SIG-M5 (cell line): ENCODE results near the gene DBNL.
A peak's percentile ranks its signal among the peaks of the same experiment; 100 is the strongest.

Experiments used
- DNase-seq: peaks from one replicate; lab custom pipeline; 2025; lab: John Stamatoyannopoulos, UW

Gene DBNL

DNA sequence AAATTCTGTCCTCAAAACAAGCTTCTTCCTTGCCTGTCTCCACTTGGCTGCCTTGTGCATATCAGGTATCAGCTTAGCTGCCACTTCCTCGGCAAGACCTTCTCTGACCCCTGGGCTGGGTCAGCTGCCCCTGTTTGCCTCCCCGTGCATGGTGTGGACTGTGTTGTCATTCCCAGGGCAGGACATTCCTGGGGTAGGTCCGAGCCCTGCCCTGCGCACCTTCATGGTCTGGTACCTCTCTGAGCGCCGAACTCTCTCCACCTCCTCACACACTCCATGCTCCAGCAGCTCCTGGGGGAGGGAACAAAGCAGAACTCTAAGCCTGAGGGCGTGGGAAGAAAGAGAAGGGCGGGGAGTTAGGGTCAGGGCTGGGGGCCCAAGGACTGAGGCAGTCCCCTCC, 34.0 kb downstream of the DBNL start:
- DNase-seq = no peak

DNA sequence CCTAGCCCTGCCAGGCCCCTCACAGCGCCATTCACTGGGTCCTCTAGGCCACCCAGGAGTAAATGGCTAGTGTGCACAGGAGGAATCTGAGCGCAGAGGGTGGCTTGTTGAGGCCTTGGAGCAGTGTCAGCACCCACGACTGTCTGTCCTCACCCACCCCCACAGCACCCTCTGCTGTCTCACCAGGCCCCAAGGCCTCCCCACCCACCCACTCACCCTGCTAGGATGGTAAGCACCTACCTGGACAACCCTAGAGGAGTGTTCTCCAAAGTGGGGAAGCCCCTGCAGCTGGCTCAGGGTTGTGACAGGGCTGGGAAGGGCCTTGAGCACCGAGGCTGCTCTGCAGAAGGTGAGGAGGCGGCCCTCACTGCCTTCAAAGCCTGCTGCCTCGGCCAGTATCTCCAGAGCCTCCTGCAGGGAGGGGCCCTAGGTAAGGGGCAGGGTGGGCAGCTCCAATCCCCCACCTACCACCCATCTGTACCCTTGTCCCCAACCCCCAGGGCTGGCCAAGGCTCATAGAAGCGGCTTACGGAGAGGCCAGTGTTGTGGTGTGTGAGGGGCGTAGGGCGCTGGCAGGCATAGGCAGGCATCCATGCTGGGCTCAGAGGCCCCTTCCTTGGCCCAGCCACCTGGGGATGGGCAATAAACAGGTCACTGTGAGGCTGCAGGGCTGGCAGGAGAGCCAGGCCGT, 35.0 kb downstream of the DBNL start:
- DNase-seq = no peak

DNA sequence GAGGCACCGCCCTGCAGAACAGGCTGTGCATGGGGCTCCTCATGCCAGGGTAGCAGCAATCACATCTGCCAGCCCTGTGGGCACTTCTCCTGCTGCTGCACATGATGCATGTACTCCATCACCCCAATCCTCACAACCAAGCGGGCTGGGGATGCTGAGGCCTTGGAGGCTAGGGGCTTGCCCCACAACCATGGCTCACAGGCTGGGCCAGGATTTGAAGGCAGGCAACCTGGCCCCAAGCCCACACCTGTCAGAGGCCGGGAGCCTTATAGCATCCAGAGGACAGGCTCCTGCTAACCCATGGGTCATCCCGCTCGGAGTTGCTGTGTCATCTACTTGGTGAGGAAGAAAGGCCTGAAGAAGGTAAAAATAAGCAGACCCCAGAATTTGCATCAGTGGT, 35.6 kb downstream of the DBNL start:
- DNase-seq = no peak

- no peak for DNase-seq
Measured at GRCh38 chr7:44080686-44081265, 36.3 kb downstream of the DBNL start.

GRCh38 chr7:44081266-44081748, 36.8 kb downstream of the DBNL start:
- DNase-seq = no peak

- peak; percentile 91 for DNase-seq
Measured at GRCh38 chr7:44082541-44083207, 38.2 kb downstream of the DBNL start.

GRCh38 chr7:44083796-44084195, 39.3 kb downstream of the DBNL start:
- DNase-seq = no peak

GRCh38 chr7:44084701-44085100, 40.2 kb downstream of the DBNL start:
- no peak for DNase-seq

GRCh38 chr7:44085546-44085945, 41.0 kb downstream of the DBNL start:
- no peak for DNase-seq

DNA sequence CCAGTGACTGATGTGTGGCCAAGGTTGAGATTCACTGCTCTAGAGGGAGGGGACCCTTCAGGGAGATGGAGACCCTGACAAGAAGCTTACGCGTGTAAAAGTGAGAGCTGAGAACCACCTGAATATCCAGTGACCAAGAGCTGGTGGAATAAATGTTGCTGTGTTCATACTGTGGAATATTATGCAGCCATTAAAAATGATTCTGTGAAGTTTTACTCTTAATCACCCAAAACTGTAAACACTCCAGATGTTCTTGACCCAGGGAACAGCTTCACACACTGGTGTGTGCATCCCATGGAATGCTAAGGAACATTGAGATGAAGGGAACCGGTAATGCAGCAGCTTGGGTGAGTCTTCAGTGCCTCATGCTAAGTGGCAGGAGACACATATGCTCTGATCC, 42.1 kb downstream of the DBNL start:
- DNase-seq = no peak

GRCh38 chr7:44087911-44088838, 43.7 kb downstream of the DBNL start:
- DNase-seq = no peak

GRCh38 chr7:44093102-44093641, 48.7 kb downstream of the DBNL start:
- no peak for DNase-seq

- no peak for DNase-seq
Measured at GRCh38 chr7:44094365-44094764, 49.9 kb downstream of the DBNL start.

DNA sequence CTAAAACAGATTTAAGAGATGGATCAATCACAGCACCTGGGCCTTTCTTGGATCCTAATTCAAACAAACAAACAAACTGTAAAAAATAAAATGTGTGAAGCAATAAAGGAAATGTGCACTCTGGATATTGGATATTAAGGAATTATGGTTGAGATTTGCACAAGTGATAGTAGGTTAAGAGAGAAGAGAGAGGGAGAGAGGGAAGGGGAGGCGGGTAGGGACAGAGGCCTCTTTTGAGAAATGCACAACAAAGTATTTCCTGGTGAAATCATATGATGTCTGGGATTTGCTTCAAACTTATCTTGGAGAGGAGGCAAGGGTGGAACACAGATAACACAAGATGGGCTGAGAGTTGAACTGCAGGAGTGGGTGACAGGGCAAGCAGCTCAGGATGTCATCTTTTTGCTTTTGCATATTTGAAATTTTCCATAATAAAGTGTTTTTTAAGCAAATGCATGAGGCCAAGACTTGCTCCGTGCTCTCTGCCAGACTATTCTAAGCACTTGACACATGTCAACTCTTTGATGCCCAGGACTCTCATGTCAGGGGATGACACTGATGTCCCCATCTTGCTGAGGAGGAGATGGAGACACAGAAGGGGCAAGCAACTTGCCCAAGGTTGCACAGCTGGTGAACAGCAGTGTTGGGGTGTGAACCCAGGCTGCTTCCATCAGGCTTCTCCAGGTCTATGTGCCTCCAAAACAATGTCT, 50.5 kb downstream of the DBNL start:
- no peak for DNase-seq

GRCh38 chr7:44095781-44096180, 51.3 kb downstream of the DBNL start:
- DNase-seq = no peak

- no peak for DNase-seq
Measured at GRCh38 chr7:44096326-44096881, 51.9 kb downstream of the DBNL start.

- DNase-seq = no peak
Measured at GRCh38 chr7:44097064-44097932, 52.8 kb downstream of the DBNL start.

GRCh38 chr7:44098092-44099068, 53.9 kb downstream of the DBNL start:
- DNase-seq = no peak

DNA sequence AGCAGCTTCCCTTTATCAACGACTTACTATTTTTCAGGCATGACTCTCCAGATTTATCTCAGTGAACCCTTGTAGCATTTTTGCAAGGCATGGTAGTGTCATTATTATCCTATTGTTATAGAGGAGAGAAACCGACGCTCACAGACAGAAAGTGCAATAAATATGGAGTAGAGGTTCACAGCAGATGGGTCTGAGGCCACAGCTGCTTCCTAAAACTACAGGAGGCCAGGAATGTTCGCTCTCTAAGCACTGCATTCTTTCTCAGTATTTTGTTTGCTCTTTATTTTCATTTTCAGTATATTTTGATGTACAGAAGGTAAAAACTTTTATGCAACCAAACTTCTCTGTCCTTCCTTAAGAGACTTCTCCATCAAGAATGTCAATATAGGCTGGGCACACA, 55.2 kb downstream of the DBNL start:
- no peak for DNase-seq
